GM19455 (cell line): ENCODE measurements around the gene TMEM50B.
A peak's percentile ranks its signal among the peaks of the same experiment; 100 is the strongest.
"Not testable (repeated sequence)": the region's sequence is repeated elsewhere in the genome, so short reads cannot be mapped to it uniquely, and the experiment has no call there.

ENCODE experiments used
- ATAC-seq: cut with Tn5 transposase; IDR thresholded peaks from one replicate; pipeline ENCODE4 v1.9.1; 2021; ENCODE audit not compliant: unreplicated experiment

TMEM50B gene

DNA sequence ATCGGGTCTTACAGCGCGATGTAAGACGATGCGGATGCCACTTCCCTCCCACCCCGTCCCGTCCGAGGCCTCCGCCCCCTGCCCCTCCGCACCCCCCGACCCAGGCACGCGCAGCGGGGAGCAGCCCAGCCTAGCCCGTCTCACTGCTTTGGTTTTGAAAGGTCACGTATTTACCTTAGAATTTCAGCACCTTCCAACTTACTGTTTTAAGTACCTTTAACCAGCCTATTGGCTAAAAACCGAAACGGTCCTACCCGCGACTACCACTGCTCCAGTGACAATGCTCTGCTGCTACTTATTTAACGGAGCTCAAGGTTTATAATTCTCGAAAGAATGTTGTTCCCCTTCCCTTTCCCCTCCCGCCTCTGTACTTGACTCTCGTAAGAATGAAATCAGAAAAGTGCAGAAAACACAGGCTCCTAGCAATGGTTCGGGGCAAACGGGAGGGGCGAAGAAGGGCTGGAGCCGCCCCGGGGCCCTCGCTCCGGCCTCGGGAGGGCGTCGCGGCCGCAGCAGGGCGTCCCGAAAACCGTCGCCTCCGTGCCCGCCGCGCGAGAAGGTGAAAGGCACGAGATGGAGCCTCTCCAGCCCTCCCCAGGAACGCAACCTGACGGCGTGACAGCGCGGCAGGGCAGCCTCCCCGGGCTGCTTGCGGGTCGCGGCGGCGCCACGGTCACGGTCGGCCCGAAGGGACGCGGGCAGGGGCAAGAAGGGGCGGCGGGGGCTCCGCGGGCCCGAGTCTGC is 667 bp downstream of the TMEM50B start:
- peak; percentile 39 for ATAC-seq

DNA sequence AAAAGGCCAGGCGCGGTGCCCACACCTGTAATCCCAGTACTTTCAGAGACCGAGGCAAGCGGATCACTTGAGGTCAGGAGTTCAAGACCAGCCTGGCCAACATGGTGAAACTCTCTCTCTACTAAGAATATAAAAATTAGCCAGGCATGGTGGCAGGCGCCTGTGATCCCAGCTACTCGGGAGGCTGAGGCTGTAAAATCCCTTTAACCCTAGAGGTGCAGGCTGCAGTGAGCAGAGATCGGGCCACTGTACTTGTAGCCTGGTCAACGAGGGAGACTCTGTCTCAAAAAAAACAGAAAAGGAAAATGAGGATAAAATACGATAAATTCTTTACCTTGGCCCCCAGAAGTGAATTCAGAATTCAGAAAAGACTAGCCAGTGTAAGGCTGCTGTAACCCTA is 1.6 kb downstream of the TMEM50B start:
- no peak for ATAC-seq

DNA sequence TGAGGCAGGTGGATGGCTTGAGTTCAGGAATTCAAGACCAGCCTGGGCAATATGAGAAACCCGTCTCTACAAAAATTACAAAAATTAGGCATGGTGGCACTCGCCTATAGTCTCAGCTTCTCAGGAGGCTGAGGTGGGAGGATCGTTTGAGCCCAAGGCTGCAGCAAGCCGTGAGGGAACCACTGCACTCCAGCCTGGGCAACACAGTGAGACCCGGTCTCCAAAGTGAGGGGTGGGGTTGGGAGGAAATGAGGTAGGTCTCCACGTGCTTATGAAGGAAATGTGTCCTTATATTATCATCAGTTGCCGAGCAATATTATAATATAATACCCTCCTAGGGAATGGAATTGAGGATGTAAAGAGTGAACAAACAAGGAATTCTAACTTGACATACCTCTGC is 2.7 kb downstream of the TMEM50B start:
- ATAC-seq, result no peak

DNA sequence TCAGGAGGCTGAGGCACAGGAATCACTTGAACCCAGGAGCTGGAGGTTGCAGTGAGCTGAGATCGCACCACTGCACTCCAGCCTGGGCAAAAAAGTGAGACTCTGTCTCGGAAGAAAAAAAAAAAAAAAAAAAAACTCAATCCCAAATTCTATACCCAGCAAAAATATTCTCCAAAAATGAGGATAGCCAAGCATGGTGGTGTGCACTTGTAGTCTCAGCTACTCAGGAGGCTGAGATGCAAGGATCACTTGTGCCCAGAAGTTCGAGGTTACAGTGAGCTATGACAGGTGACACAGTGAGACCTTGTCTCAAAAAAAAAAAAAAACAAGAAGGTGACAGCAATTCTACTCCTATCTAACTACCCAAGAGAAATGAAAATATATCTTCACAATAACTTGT is 6.4 kb downstream of the TMEM50B start:
- ATAC-seq, result no peak

DNA sequence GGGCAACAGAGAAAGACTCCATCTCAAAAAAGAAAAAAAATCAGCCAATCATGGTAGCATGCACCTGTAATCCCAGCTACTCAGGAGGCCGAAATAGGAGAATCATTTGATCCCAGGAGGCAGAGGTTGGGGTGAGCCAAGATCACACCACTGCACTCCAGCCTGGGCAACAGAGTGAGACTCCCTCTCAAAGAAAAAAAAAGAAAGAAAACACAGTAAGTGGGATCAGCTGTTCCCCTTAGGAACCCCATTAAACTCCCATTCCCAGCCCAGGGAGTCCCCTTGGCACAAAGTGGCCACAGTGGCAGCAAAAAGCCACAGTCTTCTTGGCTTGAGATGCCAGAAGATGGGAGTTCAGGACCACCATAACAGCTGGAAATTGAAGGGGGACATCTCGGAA is 9.1 kb downstream of the TMEM50B start:
- no peak for ATAC-seq

DNA sequence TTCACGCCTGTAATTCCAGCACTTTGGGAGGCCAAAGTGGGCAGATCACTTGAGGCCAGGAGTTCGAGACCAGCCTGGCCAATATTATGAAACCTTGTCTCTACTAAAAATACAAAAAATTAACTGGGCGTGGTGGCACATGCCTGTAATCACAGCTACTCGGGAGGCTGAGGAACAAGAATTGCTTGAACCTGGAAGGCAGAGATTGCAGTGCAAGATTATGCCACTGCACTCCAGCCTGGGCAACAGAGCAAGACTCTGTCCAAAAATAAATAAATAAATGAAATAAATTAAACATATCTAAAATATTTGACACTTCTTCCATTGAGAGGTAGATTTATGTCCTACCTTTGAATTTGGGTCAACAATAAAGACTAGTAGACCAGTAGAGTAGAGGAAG is 10.6 kb downstream of the TMEM50B start:
- ATAC-seq, result not testable (repeated sequence)

DNA sequence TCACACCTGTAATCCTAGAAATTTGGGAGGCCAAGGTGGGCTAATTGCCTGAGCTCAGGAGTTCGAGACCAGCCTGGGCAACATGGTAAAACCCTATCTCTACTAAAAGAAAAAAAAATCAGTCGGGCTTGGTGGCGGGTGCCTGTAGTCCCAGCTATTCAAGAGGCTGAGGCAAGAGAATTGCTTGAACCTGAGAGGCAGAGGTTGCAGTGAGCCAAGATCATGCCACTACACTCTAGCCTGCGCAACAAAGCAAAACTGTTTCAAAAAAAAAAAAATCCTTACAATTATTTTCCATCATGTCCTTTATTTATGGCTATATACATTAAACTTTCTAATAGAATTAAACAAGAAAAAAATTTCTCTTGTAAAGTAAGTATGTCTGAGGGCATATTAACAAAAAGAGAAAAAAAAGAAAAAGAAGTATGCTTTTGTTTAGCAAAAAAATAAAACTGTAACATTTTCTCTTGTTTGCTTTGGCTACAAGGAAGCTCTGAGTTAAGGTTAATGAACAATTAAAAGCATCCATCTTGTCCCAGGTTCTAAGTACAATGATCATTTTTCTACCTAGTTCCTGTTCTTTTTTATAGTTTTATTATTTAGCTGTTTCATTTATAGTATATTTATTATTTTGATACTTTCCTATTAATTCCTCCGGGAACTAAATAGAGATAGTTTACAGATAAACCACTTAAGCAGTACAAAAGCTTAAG is 18.1 kb downstream of the TMEM50B start:
- ATAC-seq, result no peak

DNA sequence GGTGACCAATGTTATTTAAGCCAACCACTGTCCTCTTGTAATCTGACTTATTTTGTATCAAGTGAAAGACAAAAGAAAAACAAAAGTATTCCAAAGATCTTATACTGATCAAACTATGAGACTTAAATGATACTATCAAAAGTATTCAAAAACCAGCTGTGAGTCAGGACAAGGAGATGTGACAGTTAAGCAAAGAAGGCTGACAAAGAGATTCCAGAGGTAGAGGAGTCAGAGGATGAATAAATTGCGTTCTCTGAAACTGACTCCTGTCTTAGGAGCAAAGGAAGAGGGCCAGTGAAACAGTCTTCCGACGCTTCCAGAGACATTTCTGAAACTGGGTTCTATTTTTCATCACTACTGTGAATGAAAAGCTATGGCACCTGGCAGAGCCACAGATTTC is 20.9 kb downstream of the TMEM50B start:
- no peak for ATAC-seq

DNA sequence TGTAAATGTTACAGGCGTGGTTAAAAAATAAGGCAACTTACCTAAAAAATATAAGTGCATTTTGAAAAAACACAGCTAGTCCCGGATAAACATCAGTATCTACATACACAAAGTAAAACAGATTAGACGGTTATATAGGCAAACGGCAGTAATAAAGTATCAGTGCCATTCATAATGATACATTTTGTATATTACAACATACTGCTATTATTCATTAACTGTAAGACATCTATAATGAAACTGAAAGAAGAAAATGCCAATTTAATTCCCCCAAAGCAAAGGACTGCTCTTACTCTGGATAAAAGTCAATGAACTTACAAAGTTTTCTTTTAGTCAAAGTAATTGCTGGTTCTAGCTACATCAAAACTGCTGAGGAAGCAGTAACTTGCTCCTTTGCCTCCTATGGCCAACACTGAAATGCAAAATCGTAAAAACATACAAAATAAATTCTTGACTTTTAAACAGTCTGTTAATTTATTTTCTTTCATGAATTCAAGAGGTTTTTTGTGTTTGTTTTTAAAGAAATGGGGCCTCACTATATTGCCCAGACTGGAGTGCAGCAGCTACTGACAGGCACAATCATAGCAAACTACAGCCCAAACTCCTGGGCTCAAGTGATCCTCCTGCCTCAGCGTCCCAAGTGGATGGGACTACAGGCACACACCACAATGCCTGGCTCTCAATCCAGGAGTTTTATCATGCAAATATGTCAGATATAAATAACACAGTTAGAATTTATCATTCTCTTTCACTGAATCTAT is 23.9 kb downstream of the TMEM50B start:
- no peak for ATAC-seq

DNA sequence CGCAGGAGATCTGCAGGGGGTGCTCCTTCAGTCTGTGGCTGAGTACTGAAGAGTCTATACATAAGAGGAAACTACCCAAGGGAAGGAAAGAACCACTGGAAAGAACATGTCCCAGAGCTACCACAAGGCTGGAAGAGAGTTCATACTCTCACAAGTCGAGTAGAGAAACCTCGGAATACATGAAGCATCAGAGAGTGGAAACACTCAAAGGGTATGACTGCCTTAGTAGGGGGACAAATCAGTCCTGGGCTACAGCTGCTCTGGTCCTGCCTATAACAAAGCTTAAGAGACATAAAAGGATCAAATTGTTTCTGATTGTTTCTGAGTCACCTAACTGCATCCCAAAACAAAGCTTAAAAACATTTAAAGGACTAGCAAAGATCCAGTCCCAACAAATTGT is 27.4 kb downstream of the TMEM50B start:
- no peak for ATAC-seq

DNA sequence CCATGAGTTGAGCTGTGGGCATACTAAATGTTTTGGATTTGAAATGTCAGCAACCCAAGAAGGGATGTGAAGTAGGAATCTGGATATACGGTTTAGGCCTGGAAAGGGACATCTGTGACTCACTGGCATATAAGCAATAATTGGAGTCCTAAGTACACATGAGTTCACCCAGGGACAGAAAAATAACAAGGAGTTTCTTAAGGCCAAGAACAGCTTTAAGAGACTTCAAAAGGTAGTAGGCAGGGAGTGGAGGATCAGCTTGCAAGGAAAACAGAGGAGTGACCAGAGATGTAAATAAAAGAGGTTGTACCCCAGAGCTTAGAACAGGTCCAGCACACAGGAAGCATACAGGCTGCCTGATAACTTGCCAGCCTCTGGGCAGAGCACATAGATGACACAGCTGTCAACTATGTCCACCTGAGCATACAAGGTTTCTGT is 28.1 kb downstream of the TMEM50B start:
- ATAC-seq, result no peak

DNA sequence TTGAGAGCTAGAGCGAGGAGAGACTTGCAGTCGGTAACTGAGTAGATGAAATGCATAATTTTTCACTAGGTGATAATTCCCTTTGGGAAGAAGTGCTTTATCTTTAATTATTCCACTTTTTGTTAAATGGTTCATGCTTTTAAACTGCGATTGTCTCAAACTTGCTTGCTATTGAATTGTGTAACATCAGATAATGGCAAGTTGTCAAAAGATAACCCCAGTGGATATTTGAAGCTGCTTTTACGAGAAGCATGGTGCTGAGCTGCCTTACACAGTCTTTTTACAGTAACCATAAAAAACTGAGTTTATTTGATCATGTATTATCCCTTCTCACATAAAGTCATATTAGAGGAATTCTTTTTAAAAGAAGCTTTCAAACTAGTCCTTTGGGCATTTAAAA is 30.2 kb downstream of the TMEM50B start:
- no peak for ATAC-seq

DNA sequence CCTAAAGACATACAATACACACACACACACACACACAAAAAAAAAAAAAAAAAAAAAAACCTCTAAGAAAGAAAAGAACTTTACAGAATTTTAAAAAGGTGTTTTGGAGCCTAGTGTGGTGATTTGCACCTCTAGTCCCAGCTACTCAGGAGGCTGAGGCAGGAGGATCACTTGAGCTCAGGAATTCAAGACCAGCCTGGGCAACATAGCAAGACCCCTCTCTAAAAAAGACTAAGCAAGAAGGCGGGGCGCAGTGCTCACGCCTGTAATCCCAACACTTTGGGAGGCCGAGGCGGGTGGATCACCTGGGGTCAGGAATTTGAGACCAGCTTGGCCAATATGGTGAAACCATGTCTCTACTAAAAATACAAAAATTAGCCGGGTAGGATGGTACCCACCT is 33.2 kb downstream of the TMEM50B start:
- ATAC-seq, result not testable (repeated sequence)

DNA sequence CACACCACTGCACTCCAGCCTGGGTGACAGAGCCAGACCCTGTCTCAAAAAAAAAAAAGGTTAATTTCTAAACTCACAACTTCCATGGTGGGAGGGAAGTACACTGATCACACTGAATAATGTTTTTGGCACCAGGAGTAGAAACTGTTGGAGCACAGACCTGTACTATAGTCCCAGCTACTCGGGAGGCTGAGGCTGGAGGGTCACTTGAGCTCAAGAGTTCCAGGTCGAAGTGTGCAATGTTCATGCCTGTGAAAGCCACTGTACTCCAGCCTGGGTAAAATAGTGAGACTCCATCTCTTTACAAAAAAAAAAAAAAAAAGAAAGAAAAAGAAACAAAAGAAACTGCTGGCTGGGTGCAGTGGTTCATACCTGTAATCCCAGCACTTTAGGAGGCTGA is 35.3 kb downstream of the TMEM50B start:
- no peak for ATAC-seq

DNA sequence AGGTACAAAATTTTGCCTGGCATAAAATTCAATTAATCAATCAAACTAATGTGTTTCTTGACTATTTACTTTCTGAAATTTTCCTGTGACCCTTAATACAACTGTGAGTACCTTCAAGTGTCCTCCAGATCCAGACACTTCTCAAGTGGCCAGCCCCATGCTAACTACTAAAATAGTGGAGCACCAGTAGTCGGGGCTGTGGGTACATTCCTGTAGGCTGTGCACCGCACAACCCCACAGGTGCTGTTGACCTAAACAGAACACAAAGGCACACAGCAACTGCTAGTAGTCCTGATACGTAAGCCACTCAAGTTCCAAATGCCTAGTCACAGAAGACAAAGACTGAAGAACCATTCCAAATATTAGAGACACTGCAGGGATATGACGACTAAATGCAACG is 36.6 kb downstream of the TMEM50B start:
- no peak for ATAC-seq

DNA sequence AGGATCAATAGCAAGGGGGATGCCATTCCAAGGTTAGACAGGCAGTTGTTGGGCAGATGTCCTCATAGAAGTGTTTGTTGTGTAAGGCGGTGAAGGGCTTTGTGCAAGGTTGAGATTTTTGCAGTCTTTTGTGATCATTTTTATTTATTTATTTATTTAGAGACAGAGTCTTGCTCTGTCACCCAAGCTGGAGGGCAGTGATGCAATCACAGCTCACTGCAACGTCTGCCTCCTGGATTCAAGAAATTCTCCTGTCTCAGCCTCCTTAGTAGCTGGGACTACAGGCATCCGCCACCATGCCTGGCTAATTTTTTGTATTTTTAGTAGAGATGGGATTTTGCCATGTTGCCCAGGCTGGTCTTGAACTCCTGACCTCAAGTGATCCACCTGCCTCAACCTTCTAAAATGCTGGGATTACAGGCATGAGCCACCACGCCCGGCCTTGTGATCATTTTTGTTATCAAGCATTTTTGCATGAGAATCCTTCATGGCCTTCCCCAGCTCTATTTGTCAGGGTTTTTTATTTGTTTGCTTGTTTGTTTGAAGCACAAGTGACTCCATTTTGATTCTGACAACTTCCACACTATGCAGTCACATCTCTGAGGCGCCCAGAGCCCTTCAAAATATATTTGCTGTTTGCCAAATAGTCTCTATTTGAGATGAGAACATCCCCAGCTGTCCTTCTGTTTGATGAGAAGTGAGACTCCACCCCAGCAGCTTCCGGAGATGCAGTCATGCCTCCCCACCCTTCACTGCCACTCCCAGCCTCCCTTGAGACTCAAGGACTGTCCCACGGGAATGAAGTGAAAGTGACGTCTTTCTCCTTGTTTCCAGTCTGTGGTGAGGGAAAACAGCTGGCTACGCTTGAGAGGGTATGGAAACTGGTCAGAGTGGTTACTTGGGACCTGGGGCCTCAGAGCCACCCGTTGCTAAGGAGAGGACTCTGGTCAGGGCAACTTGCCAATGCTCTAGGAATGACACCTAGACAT is 38.0 kb downstream of the TMEM50B start:
- ATAC-seq, result peak; percentile 63

DNA sequence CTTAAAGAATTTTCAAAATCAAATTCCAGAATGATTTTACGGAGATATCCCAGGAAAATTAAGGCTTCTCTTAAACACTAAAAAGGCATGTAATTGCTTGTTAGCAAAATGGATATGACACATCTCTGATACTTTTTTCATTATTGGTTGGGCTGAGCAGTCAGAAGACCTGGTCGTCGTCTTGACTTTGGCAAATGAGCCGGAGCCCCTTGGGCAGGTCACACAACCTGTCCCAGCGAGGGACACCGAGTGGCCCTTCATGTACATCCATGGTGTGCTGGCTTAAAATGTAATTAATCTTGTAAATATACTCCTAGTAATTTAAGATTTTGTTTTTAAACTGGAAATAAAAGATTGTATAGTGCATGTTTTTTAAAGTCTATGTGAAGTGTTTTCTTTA is 42.6 kb downstream of the TMEM50B start:
- ATAC-seq, result no peak

DNA sequence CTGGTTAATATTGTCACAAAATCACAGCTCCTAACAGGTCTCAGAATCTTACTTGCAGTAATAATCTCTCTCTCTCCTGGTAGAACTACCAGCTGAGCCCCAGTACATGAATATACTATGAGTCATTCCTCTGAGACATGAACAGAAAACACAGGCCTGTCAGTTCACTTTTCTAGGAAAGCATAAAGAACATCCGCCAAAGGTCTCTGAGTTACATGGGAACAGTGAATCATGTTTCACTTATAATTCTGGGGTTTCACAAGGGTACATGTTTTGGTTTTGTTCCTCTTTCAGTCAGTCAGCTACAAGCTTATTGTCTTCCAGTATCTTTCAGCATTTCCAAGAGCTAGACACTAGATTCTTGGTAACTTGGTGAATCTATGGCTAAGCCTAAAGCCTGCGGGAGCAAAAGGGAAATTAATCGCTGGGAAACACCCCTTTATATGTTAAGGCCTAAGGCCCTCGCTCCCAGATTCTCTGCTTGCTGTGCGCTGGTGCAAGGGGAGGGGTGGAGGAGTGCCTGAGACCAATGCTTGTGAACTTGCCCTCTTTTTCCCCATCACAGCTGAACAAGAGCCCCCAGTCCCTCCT is 44.9 kb downstream of the TMEM50B start:
- peak; percentile 91 for ATAC-seq

DNA sequence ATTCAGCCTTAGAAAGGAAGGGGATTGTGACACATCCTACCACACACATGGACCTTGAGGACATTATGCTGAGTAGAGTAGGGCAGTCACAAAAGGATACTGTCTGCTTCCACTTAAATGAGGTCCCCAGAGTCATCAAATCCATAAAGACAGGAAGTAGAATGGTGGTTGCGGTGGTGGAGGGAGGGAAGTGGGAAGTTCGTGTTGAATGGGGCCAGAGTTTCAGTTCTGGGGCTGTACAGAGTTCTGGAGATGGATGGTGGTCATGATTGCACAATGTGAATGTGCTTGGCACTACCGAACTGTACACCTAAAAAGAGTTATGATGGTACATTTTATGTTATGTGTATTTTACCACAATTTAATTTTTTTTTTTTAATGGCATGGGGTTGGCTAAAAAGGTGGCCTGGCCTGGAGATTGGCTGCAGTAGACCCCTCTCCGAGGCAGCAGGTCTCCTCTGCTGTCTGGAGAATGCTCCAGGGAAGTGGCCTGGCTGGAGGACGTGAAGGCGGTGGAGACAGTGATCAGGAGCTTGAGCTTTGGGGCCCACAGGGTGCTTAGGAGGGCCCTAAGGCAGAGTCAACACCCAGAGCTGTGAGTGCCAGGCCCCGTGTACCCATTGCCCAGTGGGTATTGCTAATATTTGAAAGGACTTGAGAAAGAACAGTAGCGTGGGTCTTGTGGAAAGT is 46.2 kb downstream of the TMEM50B start:
- ATAC-seq, result no peak

DNA sequence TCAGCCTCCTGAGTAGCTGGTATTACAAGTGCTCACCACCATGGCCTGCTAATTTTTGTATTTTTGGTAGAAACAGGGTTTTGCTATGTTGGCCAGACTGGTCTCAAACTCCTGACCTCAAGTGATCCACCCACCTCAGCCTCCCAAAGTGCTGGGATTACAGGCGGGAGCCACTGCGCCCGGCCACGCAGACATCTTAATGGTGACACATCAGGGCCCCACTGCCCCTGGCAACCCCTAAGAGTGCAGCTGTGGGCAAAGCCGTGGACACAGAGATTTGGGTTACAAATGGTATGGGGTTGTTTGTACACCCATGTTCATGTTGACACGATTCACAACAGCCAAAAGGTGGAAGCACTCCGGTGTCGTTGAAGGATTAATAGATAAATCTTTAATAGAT is 46.8 kb downstream of the TMEM50B start:
- no peak for ATAC-seq
